SH-SY5Y (cell line): Measurements from ENCODE around the gene OASL.

Experiments used
- GATA2 ChIP-seq: IDR thresholded peaks from 2 replicates; pipeline ENCODE4 v1.6.1; 2011; ENCODE audit warnings: mild to moderate bottlenecking, low read depth, low read length
- GATA3 ChIP-seq: IDR thresholded peaks from 2 replicates; pipeline ENCODE4 v1.6.1; 2011; ENCODE audit warnings: low read depth, mild to moderate bottlenecking, low read length, moderate library complexity

- TF ChIP-seq GATA2, result no peak
- TF ChIP-seq GATA3, result no peak
Measured at GRCh38 chr12:120979862-120980696, 59.0 kb downstream of the OASL start.
